Measurements from ENCODE around the gene BTG1. TPM values are rescaled to one million over a fixed set of nuclear protein-coding genes. Genes with fewer than 3 reads are reported as not detected.

The BTG1 gene
- total RNA-seq, 1 experiment from 2014 or later: 32.7 TPM

DNA sequence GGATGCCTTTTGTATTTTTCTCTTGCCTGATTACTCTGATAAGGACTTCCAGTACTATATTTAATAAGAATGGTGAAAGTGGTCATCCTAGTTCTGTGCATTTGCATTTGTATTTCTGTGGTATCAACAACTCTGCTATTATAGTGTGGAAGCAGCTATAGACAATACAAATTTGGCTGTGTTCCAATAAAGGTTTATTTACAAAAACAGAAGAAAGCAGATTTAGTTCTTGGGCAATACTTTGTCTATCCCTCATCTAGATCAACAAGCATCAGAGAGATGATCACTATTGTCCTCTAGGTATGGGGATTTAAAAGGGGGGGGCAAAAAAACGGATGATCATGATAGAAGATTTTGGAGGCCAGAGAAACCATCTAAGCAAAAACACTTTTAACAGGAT is 19.1 kb upstream of the BTG1 start:
- H3K27me3 Mint-ChIP-seq (ENCODE audit: low read depth): no peaks in the 10 kb centered on the region
- H4K8ac ChIP-seq (replicated peaks; ENCODE audit: insufficient read length, low read depth, low read length): no peak overlapping the region
- H2BK5ac ChIP-seq (ENCODE audit: insufficient read length, low read length): no peak overlapping the region
- H3K79me1 ChIP-seq (ENCODE audit: insufficient read depth, low read depth, low read length, poor library complexity, severe bottlenecking): no peaks in the 10 kb centered on the region
- no peaks in the 10 kb centered on the region for H3K79me2 ChIP-seq (ENCODE audit: insufficient read depth, low read length)
- H2AFZ ChIP-seq (ENCODE audit: low read length): no peak overlapping the region
- no peak overlapping the region for H2AK5ac ChIP-seq (ENCODE audit: insufficient read length, low read length)
- no peak overlapping the region for H3K27ac Mint-ChIP-seq
- H4K91ac ChIP-seq (ENCODE audit: insufficient read length, low read depth, low read length): no peak overlapping the region
- no peak overlapping the region for H2BK120ac ChIP-seq (ENCODE audit: low read depth, low read length, poor library complexity, severe bottlenecking)
- H3K18ac ChIP-seq (ENCODE audit: insufficient read length, low read depth, low read length): no peak overlapping the region
- H3K4ac ChIP-seq (ENCODE audit: low read depth, low read length): no peak overlapping the region
- TF ChIP-seq, protein P1, sequence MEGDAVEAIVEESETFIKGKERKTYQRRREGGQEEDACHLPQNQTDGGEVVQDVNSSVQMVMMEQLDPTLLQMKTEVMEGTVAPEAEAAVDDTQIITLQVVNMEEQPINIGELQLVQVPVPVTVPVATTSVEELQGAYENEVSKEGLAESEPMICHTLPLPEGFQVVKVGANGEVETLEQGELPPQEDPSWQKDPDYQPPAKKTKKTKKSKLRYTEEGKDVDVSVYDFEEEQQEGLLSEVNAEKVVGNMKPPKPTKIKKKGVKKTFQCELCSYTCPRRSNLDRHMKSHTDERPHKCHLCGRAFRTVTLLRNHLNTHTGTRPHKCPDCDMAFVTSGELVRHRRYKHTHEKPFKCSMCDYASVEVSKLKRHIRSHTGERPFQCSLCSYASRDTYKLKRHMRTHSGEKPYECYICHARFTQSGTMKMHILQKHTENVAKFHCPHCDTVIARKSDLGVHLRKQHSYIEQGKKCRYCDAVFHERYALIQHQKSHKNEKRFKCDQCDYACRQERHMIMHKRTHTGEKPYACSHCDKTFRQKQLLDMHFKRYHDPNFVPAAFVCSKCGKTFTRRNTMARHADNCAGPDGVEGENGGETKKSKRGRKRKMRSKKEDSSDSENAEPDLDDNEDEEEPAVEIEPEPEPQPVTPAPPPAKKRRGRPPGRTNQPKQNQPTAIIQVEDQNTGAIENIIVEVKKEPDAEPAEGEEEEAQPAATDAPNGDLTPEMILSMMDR (conservative IDR thresholded peaks at IDR 0.05): no peak
- no peak overlapping the region for H3K4me2 ChIP-seq (ENCODE audit: insufficient read depth, insufficient read length, low read length)
- no peaks in the 10 kb centered on the region for H3K23me2 ChIP-seq (ENCODE audit: insufficient read length, low read depth, low read length, poor library complexity, severe bottlenecking)
- H2BK12ac ChIP-seq (ENCODE audit: insufficient read length, low read depth, low read length): no peak overlapping the region
- H3K14ac ChIP-seq (ENCODE audit: insufficient read depth, low read length): no peak overlapping the region
- H2BK15ac ChIP-seq (ENCODE audit: low read depth, low read length): no peak overlapping the region
- no peak overlapping the region for H3K56ac ChIP-seq (ENCODE audit: insufficient read length, low read depth, low read length)
- no peaks in the 10 kb centered on the region for H3K27me3 ChIP-seq (ENCODE audit: insufficient read depth, low read length)
- no peak overlapping the region for H2BK20ac ChIP-seq (ENCODE audit: low read depth, low read length, poor library complexity, severe bottlenecking)
- peaks cover 9 to 11% of the 10 kb centered on the region in 2 experiments for H3K4me1 Mint-ChIP-seq
- H3K9me3 ChIP-seq (ENCODE audit: control insufficient read depth, low read depth, low read length): no peaks in the 10 kb centered on the region
- H3K27ac ChIP-seq (ENCODE audit: insufficient read length, low read depth, low read length): no peak overlapping the region
- H3K9ac ChIP-seq (ENCODE audit: extremely low read depth, insufficient read length, low read length): no peak overlapping the region
- no peak for DNase-seq
- WGBS (ENCODE audit: extremely low coverage, insufficient read length, low lambda C conversion rate): no CpG with 5 or more reads among the region's 1 CpG
- H3T11ph ChIP-seq (ENCODE audit: low read length): no peak overlapping the region
- no peaks in the 10 kb centered on the region for H3K36me3 Mint-ChIP-seq (ENCODE audit: insufficient read depth in 1 of 3, low read depth in 3 of 3)
- no peaks in the 10 kb centered on the region for H3K9me3 Mint-ChIP-seq
- no peaks in the 10 kb centered on the region for H3K4me1 ChIP-seq (ENCODE audit: insufficient read depth, low read length)
- H4K5ac ChIP-seq (ENCODE audit: insufficient read length, low read depth, low read length): no peak overlapping the region
- H3K23ac ChIP-seq (ENCODE audit: insufficient read length, low read depth, low read length): no peak overlapping the region
- H3K4me3 Mint-ChIP-seq: no peak overlapping the region
- H4K20me1 ChIP-seq (ENCODE audit: control insufficient read depth, insufficient read depth, insufficient read length): no peaks in the 10 kb centered on the region
